Uterus (tissue), 4 donors: ENCODE measurements around the gene ACKR3. TPM values are rescaled to one million over a fixed set of nuclear protein-coding genes. Genes with fewer than 3 reads are reported as not detected.

Experiments
- DNase-seq, 2 donors: peaks; one replicate each; pipeline ENCODE4 v3.0.0-alpha.2; 2019 to 2020
- H3K27ac ChIP-seq, 2 donors: fragments of 200-600 bp; sonication (generic); 1 replicate in 1 of 2; 2 replicates in 1 of 2; pipeline ENCODE4 v1.5.1; 2016 to 2018
- H3K27me3 ChIP-seq, 2 donors: fragments of 200-600 bp; sonication (generic); one replicate each; pipeline ENCODE4 v1.5.1; 2018 to 2019; ENCODE audit warnings: control low read depth in 1 of 2
- H3K36me3 ChIP-seq, 2 donors: fragments of 200-600 bp; sonication (generic); one replicate each; pipeline ENCODE4 v1.5.1; 2019; ENCODE audit warnings: control low read depth in 1 of 2
- H3K4me1 ChIP-seq, 2 donors: fragments of 200-600 bp; sonication (generic); one replicate each; pipeline ENCODE4 v1.5.1; 2018 to 2019; ENCODE audit warnings: control low read depth in 1 of 2
- H3K4me3 ChIP-seq, 2 donors: fragments of 200-600 bp; sonication (generic); 1 replicate in 1 of 2; 2 replicates in 1 of 2; pipeline ENCODE4 v1.5.1; 2018 to 2019; ENCODE audit warnings: mild to moderate bottlenecking in 1 of 2
- H3K9me3 ChIP-seq, 2 donors: fragments of 200-600 bp; sonication (generic); one replicate each; pipeline ENCODE4 v1.5.1; 2019; ENCODE audit warnings: control low read depth in 1 of 2
- CTCF ChIP-seq, 4 experiments: fragments of 200-600 bp in 2 of 4; fragments of 450-650 bp in 2 of 4; sonication (generic) in 2 of 4; IDR thresholded peaks; one replicate each; pipeline ENCODE4 v1.5.1; 2016 to 2019; ENCODE audit warnings: antibody characterized with exemption in 4 of 4, mild to moderate bottlenecking in 2 of 4, moderate library complexity in 1 of 4
- POLR2A ChIP-seq, 2 donors: fragments of 450-650 bp; IDR thresholded peaks; one replicate each; pipeline ENCODE4 v1.6.1; 2016; ENCODE audit warnings: antibody characterized with exemption in 2 of 2, mild to moderate bottlenecking in 1 of 2, moderate library complexity in 1 of 2
- intact Hi-C: fragments of 100-400 bp; cut with DNase I; formaldehyde crosslinking; loops from one replicate; pipeline ENCODE4 v1.15.1; 2023; ENCODE audit warnings: low total_unique reads
- total RNA-seq, 4 donors: library from RNA; depleted of rRNA in 3 of 4; stranded (reverse); fragments of >200 nt in 3 of 4; gene quantifications; one replicate each; pipeline versions ENCODE4 v1.1.0 to v1.2.4, GENCODE V29; 2014 to 2023
- donor health status: DM: yes; HTN: yes; CAD: no.

ACKR3 gene
- total RNA-seq, 4 donors from 2014 or later: 11.8 to 61.5 (median 26.2) TPM

- Histone ChIP-seq H3K4me3 (no peak overlapping the region), H3K27ac (no peak overlapping the region), H3K36me3 (no peaks in the 10 kb centered on the region), H3K27me3 (no peaks in the 10 kb centered on the region), H3K9me3 (no peaks in the 10 kb centered on the region), H3K4me1 (no peaks in the 10 kb centered on the region)
- TF ChIP-seq CTCF (IDR thresholded peaks at IDR 0.05) (no peak), POLR2A (IDR thresholded peaks at IDR 0.05) (no peak)
- intact Hi-C loops: no loop called here
- no peak for DNase-seq
Observed at GRCh38 chr2:236618370-236618769, 48.7 kb downstream of the ACKR3 start.

GRCh38 chr2:236619910-236620612, 50.4 kb downstream of the ACKR3 start:
- intact Hi-C loops: no loop called here

GRCh38 chr2:236621786-236622185, 52.2 kb downstream of the ACKR3 start:
- TF ChIP-seq POLR2A (IDR thresholded peaks at IDR 0.05) (no peak), CTCF (IDR thresholded peaks at IDR 0.05) (no peak)

More at GRCh38 chr2:236619910-236620612, 50.4 kb downstream of the ACKR3 start:
- no peaks in the 10 kb centered on the region for H3K4me1 ChIP-seq
- no peak overlapping the region for H3K4me3 ChIP-seq
- H3K27me3 ChIP-seq: no peaks in the 10 kb centered on the region
- H3K36me3 ChIP-seq: no peaks in the 10 kb centered on the region
- no peak overlapping the region for H3K27ac ChIP-seq
- TF ChIP-seq POLR2A (IDR thresholded peaks at IDR 0.05) (no peak), CTCF (IDR thresholded peaks at IDR 0.05) (no peak)
- no peak for DNase-seq
- H3K9me3 ChIP-seq: no peaks in the 10 kb centered on the region

GRCh38 chr2:236622201-236622600, 52.6 kb downstream of the ACKR3 start:
- Histone ChIP-seq H3K4me1 (no peaks in the 10 kb centered on the region), H3K9me3 (no peaks in the 10 kb centered on the region), H3K4me3 (no peak overlapping the region), H3K27me3 (no peaks in the 10 kb centered on the region), H3K27ac (no peak overlapping the region), H3K36me3 (no peaks in the 10 kb centered on the region)
- TF ChIP-seq POLR2A (IDR thresholded peaks at IDR 0.05) (no peak), CTCF (IDR thresholded peaks at IDR 0.05) (no peak)
- DNase-seq: no peak
- intact Hi-C loops: no loop called here

More at GRCh38 chr2:236621786-236622185, 52.2 kb downstream of the ACKR3 start:
- Histone ChIP-seq H3K4me1 (no peaks in the 10 kb centered on the region), H3K36me3 (no peaks in the 10 kb centered on the region), H3K27me3 (no peaks in the 10 kb centered on the region), H3K4me3 (no peak overlapping the region), H3K27ac (no peak overlapping the region), H3K9me3 (no peaks in the 10 kb centered on the region)
- no peak for DNase-seq
- intact Hi-C loops: no loop called here

GRCh38 chr2:236622660-236623059, 53.0 kb downstream of the ACKR3 start:
- Histone ChIP-seq H3K4me3 (no peak overlapping the region), H3K27ac (no peak overlapping the region), H3K4me1 (no peaks in the 10 kb centered on the region), H3K9me3 (no peaks in the 10 kb centered on the region), H3K27me3 (no peaks in the 10 kb centered on the region), H3K36me3 (no peaks in the 10 kb centered on the region)
- TF ChIP-seq POLR2A (IDR thresholded peaks at IDR 0.05): no peak
- no peak for TF ChIP-seq CTCF (IDR thresholded peaks at IDR 0.05)
- intact Hi-C loops: no loop called here
- DNase-seq: no peak
